ENCODE results near the gene AJAP1. TPM values are rescaled to one million over a fixed set of nuclear protein-coding genes. Genes with fewer than 3 reads are reported as not detected.

Gene AJAP1
- total RNA-seq, 1 donor from 2014 or later = 0.30 TPM

DNA sequence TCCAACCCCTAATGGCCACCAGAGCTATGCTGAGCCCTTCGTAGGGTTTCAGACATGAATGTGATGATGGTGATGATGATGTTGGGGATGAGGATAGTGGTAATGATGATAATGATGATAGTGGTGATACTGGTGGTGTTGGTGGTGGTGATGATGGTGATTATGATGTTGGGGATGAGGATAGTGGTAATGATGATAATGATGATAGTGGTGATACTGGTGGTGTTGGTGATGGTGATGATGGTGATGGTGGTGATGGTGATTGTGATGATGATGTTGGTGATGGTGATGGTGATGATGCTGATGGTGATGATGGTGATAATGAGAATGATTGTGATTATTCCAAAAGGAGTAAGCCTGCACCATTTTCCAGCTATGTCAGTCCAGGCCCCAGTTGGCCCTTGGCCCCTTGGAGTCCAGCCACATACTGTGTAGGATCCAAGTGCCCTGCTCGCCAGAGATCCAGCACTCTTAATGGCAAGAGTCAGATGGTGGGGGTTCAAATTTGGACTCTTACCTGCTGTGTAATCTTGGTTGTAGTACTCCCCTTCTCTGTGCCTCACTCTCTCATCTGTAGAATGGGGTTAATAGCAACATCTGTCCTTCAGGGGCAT lies 28.3 kb downstream of the AJAP1 start:
- DNase-seq = no peak

- DNase-seq = no peak
Measured at GRCh38 chr1:4684136-4684535, 29.7 kb downstream of the AJAP1 start.

- no peak for DNase-seq
Measured at GRCh38 chr1:4684864-4685522, 30.6 kb downstream of the AJAP1 start.

GRCh38 chr1:4685523-4685865 lies 31.1 kb downstream of the AJAP1 start:
- DNase-seq = no peak

GRCh38 chr1:4687943-4688342 lies 33.5 kb downstream of the AJAP1 start:
- no peak for DNase-seq

- no peak for DNase-seq
Measured at GRCh38 chr1:4689271-4689935, 35.0 kb downstream of the AJAP1 start.

DNA sequence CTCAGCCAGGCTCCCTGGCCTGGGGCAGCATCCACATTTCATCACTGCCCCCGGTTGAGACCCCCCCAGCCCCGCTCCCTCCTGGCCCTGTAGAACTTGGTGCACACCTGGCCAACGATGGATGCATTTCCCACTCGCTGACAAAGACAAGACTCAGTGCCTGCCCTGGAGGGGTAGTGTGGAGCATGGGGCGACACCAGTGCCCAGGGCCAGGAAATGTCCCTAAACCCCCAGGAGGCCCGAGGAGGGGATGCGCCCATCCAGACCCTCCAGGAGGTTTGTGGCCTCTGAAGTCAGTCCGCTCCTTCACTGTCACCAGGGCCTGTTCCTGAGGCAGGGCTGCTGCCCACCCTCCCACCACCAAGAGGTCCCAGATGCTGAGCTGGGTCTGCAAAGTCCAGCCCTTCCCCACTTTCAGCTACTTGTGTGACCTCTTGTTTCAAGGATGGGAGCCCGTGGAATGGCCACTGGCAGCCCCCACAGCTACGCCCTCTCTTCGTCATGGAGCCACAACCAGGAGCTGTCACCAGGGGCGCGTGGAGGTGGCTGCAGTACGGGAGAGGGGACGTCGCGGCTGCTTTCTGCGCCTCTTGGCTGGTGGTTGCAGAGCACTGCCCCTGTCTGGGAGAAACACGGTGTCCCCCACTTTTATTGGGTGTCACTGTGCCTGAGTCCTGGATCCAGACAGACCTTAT lies 35.7 kb downstream of the AJAP1 start:
- DNase-seq = no peak

- DNase-seq = no peak
Measured at GRCh38 chr1:4690951-4691675, 36.7 kb downstream of the AJAP1 start.

- DNase-seq = no peak
Measured at GRCh38 chr1:4691766-4692405, 37.5 kb downstream of the AJAP1 start.

- no peak for DNase-seq
Measured at GRCh38 chr1:4692437-4692836, 38.0 kb downstream of the AJAP1 start.

GRCh38 chr1:4693331-4693730 lies 38.9 kb downstream of the AJAP1 start:
- DNase-seq = no peak

DNA sequence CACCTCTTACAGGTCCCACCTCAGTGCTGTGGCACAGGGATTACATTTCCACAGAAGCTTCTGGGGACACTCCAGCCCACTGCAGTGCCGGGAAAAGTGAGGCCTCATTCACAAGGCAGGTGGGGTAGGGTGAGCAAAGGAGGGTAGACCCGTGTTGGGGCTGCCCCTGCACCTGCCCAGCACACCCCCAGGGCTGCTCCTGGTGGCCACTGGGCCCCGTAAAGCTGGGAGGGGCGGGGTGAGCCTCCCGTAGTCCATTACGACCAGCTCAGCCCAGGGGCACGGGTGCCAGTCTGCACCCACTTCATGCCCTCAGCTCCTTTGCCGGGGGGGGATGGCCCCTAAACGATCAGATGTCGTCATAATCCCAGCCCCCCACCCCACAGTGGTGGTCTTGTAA lies 39.5 kb downstream of the AJAP1 start:
- DNase-seq = no peak

DNA sequence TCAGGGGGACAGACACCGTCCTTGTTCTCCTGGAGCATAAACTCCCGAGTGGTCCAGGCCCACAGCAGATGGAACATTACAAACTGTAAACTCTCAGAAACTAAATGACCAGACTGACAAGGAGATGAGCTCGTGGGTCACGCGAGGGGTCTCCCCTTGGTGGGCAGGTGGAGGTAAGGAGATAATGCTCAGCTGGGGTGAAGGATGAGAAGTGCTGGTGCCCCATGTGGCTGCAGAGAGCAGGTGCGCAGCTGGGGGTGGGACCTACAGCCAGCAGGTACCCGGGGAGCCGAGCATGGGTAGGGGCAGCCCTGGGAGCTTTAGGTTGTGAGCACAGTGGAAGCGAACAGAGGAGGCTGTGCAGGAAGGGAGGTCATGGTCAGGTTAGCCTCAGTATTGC lies 40.1 kb downstream of the AJAP1 start:
- DNase-seq = no peak

GRCh38 chr1:4695241-4695640 lies 40.8 kb downstream of the AJAP1 start:
- DNase-seq = no peak

- no peak for DNase-seq
Measured at GRCh38 chr1:4696161-4696745, 41.8 kb downstream of the AJAP1 start.

- DNase-seq = no peak
Measured at GRCh38 chr1:4696753-4697152, 42.3 kb downstream of the AJAP1 start.

DNA sequence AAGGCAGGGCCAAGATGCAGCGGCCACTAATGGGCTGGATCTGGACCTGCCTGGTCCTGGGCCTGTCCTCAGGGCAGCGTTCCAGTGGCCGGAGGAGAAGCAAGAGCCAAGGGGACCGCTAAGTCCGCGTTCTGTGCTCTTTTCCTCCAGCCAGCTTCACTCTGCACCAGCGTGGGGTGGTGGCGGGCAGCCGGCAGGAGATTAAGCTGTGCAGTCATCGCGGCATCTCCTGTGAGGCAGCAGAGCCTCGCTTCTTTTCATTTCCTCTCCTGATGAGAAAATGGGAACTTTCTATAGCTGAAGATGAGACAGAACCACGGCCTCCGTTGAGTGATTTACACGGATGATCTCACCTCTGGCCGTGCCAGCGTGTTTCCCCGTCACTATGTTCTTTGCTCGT lies 43.4 kb downstream of the AJAP1 start:
- DNase-seq = no peak

DNA sequence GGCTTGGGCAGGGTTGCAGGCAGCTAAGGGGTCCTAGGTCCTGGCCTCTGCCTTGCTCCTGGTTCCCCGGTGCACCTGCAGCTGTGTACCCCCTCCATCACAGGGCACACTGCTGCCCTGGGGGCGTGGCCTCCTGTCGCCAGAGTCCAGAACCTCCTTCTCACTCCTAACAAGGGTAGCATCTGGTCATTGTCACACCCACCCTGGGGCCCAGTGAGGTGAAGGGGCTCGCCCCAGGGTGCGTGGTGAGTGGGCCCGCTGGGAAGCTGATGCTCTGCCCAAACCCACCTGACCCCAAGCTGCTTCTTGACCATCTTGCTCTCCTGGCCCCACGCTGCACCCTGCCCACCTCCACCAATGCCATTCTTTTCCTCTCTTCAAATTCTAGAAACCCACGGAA lies 44.5 kb downstream of the AJAP1 start:
- no peak for DNase-seq

- DNase-seq = peak; percentile 19
Measured at GRCh38 chr1:4699376-4700301, 45.2 kb downstream of the AJAP1 start.

DNA sequence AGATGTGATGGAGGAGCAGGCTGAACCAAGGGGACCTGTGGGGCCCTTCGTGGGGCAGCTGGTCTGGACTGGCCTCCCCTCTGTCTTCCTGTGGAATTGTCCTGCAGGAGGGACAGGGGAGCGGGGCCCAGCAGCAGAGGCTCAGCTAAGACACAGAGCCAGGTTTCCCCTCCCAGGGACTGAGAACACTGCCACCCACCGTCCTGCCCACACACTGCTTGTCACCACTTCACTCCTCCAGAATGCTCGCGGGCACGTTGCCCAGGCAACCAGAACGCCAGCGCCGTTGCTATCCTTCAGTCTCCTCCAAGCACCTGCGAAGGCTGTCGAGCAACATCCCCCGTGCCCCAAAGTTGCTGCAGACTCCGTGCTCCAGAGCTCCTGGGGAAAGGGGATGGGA lies 46.4 kb downstream of the AJAP1 start:
- no peak for DNase-seq

- no peak for DNase-seq
Measured at GRCh38 chr1:4701276-4701675, 46.9 kb downstream of the AJAP1 start.

Measured in skin of body (tissue), 2 donors.